GM19025 (cell line): ENCODE data around the gene PCBP4.

Experiments
- ATAC-seq: cut with Tn5 transposase; IDR thresholded peaks from one replicate; pipeline ENCODE4 v1.9.1; 2021; ENCODE audit warnings: mild to moderate bottlenecking, low read depth, moderate library complexity; ENCODE audit not compliant: unreplicated experiment

The PCBP4 gene

GRCh38 chr3:51942603-51943450 lies 24.4 kb downstream of the PCBP4 start:
- ATAC-seq = no peak

- ATAC-seq = peak; percentile 92
Measured at GRCh38 chr3:51941798-51942602, 25.3 kb downstream of the PCBP4 start, which contains the start of the genes PARP3 and RRP9. TSS of gene PARP3 (plus strand) at chr3:51942363. CDS start at chr3:51943356, 993 bp downstream. TSS of gene RRP9 (minus strand) at chr3:51941904. CDS start at chr3:51941867, 37 bp downstream.

GRCh38 chr3:51941463-51941797 lies 25.8 kb downstream of the PCBP4 start:
- ATAC-seq = no peak

GRCh38 chr3:51940648-51941462 lies 26.4 kb downstream of the PCBP4 start:
- ATAC-seq = no peak

GRCh38 chr3:51938780-51939425 lies 28.4 kb downstream of the PCBP4 start:
- ATAC-seq = no peak

DNA sequence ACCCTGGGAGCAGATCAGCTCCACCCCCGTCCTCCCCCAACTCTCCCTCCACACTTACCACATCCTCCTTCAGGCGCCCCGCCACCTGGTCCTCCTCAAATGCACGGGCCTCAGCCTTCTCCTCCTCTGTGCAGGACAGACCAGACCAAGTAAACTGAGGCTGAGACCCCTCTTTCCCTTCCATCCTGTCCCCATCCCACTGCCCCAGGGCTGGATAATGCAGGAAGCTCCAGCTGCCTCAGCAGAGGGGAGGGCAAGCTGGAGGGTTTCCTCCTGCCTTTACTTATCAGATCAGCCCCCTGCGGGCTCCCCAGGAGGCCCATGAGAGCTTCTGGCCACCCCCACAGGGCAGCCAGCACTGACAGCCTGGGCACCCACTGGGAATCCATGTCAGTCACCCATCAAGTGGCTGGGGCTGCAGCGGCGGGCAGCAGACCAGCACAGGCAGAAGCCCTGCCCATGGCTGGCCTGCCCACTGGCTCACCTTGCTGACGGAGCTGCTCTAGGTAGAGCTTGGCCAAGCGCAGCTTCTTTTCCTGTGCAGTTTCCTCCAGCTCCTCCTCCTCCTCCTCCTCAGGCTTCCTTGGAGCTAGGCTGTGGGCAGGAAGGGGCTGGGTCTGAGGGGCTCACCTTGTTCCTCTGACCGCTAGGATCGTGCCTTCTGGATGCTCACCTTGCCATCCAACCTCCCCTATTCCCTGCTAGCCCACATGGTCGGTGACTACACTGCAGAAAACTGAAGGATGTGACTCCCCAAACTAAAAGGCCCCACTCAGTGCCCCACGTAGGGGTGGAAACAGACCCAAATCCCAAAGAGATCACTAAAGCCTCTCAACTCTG lies 29.4 kb downstream of the PCBP4 start:
- no peak for ATAC-seq

DNA sequence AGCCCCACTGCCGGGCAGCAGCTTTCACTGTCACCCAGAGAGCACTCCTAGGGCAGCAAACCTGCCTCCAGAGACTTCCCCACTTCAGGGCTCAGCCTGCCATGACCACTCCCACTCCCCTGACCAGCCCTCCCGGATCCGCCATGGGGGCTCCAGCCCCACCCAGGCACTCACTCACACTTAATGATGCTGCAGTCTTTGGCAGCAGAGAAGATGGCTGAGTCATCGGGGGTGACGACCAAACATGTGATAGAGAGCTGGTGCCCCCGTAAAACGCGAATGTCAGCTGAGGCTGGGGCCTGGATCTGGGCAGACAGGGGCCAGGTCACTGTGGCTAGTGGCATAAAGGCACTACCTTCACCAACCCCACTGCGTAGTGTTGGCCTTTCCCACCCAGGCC lies 30.2 kb downstream of the PCBP4 start:
- no peak for ATAC-seq

DNA sequence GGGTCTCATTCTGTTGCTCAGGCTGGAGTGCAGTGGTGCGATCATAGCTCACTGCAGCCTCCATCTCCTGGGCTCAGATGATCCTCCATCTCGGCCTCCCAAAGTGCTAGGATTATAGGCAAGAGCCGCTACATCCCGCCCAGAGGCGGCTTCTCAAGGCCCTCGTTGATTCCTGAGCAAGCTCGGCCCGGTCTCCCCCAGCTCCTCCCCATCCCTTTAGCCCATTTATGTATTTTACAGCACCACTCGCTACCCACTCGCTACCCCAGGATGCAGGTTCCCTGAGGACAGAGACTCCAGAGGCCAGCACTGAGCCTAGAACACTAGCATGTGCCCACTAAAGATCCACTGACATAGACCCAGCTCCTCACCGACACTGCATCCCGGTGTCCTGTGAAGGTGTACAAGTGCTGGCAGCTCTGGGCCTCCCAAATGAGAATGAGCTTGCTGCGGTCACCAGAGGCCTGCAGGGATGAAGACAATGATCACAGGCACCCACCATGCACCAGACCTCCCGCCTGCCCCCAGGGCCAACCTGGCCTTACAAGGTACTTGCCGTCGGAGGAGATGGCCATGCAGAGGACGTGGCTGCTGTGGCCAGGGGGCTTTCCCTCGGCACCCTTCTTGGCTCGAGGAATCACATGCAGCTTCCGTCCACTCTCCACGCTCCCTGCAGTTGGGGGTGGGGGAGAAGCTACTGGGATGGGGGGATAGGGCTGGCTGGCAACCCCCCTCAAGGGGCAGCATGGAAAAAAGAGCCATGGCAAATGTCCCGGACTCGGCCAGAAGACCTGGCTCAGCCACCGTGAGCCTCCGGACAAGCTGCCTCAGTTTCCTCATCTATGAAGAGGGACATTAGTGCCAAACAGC lies 31.1 kb downstream of the PCBP4 start:
- no peak for ATAC-seq

DNA sequence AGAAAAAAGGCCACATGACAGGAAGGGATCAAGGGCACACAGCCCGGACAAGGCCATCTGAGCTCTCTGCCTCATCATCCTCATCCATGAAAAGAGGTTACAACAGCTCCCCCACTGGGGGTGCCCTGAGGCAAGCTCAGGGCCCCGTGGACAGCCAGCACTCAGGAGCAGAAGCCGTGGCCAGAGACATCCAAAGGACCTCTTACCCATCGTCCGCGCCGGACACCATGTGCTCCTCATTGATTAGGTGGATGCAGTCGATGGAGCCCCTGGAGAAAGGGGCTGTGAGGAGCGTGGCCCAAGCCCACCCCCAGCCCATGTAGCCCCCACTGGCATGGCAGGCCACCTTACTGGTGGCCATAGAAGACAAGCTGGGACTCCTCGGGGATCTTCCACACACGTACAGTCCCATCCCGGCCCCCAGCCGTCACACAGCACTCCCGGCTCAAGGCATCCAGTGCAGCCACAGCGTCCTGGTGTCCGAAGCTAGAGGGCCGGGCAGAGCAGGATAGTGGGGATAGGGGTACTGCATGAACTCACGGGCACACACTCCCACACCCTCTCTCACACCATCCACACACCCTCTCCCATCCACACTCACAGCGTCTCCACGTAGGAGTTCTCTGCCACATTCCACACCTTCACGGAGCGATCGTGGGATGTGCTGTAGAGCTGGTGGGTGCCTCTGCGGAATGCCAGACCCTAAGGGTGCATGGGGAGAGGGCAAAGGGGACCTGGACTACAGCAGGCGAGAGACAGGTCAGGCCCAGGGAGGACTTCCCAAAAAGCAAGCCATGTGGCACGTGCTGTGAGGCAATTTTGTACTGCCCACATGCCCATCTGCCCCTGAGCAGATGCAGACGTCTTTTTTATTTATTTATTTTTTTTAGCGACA lies 32.0 kb downstream of the PCBP4 start:
- ATAC-seq = no peak

DNA sequence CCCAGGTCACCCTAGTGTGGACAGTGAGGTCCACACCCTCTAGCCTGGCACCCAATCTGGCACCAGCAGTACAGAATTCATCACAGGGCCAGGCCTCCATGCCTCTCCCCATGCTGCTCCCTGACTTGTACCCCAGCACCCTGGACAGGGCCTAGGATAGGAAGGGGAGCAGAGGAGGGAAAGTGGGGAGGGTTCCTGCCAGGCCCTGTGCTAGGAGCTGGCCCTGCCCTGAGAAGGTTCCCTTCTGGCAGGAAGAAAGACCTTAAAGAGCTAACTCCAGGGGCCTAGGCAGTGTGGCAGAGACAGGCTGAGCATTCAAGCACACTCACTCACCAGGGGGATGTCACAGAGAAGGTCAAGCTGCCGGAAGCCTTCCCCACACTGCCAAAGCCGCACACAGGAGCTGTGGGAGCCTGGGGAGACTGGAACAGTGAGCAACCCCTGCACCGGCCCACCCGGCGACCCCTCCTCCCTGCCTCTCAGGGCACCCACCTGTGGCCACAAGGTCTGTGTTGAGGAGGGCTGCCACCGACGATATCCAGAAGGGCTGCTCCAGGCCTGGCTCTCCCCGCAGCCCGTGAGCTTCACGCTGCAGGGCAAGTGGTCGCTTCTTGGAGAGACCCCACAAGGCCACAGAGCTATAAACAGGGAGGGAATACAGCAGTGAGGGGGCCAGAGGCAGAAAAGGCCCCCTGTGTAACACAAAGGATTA lies 33.0 kb downstream of the PCBP4 start:
- ATAC-seq = no peak

DNA sequence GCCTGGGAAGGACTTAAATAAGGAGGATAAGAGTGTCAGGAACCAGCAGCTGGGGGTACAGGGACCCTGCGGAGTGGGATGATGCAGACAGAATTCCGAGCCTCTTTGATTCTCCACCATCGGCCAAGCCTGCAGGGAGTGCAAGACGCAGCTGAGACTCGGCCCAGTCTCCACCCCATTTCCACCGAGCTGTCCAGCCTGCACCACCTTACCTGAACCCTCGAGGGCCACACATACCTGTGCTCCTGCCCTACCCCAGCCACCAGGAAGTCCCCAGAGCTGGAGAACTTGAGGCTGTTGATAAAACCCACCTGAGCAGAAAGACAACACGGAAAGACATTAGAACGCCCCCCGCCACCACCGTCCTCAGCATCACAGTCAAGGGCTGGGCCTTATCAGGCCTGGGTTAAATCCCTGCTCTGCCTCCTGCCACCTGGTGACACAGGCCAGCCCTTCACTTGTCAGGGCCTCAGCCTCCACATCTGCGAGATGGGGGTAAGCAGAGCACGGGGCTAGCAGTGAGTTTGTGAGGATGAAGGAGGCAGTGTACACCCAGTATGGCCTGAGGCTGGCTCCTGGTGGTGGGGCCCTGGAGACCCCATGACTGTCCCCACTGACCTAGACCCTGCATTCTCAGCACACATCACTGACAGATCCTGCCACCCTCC lies 33.6 kb downstream of the PCBP4 start:
- no peak for ATAC-seq

DNA sequence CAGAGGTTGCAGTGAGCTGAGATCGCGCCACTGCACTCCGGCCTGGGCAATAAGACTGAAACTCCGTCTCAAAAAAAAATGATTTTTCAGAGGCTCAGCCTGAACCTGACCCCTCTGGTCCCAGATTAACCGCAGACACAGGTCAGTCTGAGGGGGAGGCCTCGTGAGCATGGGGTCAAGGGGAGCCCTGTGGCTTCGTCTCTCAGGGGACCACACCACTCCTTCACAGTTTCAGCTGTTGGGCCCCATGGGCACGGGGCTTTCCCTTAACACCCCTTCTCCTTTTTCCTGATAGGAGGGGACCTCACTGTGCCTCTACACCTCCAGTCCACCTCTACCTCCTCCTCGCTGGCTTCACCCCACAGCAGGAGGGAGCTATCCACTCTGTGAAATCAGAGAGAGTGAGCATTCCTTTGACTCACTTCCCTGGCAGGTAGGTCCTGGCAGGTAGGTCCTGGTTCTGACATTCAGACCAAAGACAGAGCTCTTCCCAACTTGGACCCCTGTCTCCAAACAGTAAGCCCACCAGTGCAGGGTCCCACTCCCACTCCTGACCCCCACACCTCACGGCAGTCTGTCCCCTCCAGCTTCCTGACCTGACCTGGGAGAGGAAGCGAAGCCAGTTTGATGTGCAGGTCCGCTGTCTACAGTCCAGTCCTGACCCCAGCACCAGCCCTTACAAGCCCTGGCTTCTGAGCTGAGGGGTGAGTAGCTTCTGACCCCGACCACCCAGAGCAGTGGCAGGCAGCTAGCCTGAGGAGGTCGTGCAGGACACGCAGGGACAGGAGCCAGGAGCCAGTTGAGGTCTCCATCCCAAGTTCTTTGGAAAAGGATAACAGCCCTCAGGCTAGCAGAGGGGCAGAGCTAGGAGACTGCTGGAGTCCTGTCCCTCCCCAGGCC lies 34.5 kb downstream of the PCBP4 start:
- no peak for ATAC-seq

DNA sequence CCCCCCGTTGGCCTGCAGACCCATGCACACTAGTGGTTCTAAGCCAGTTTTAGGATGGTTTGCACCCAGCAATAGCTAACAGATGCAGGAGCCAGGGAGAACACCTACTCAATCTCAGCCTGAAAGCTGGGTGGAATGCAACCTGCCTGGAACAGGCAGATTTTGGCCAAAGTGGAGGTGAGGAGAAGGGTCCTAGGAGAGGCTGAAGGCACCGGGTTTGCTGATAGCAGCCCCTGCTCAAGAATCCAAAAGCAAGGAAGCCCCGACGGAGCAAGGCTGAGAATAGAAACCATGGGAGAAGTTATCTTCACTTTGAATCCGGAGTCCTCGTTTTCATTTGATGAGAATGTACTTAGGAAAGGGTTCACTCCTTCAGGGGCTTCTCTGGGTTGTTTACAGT lies 35.5 kb downstream of the PCBP4 start:
- no peak for ATAC-seq

- no peak for ATAC-seq
Measured at GRCh38 chr3:51930439-51930838, 36.8 kb downstream of the PCBP4 start.

DNA sequence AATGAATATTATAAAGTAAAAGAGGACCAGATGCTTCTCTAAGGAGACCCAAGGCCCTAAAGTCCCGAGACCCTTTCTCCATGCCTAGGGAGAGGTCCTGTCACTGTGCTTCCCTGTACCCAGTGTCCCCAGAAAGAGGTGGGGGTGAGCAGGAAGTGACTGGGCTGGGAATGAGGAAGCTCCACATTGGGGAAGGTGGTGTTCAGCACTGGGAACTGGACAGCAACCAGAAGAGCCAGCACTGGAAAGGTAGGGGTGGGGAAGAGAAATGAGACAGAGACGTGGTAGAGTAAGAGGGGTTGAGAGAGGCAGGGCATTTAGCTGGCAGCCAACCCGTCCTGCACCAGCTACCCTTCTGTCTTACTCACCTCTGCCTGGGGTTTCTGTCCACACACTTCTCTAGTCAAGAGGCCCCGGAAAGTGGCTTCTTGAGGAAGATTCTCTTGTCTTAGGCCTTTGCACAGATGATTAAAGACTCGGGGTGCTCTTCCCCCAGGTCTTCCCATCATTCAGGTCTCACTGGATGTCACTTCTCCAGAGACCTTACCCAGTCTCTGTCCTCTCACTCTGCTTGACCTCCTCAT lies 37.7 kb downstream of the PCBP4 start:
- no peak for ATAC-seq
